Skeletal muscle cell (primary cell): ENCODE measurements around the gene IL17RD.
A peak's percentile ranks its signal among the peaks of the same experiment; 100 is the strongest.

Source experiments
- DNase-seq: peaks from one replicate; pipeline ENCODE4 v3.0.0-alpha.2; 2010; ENCODE audit warnings: low read depth
- H3K4me3 ChIP-seq: 2 replicates; pipeline ENCODE4 v1.5.1; 2011; ENCODE audit warnings: low read depth, mild to moderate bottlenecking, control low read depth, low read length, moderate library complexity

Gene IL17RD

DNA sequence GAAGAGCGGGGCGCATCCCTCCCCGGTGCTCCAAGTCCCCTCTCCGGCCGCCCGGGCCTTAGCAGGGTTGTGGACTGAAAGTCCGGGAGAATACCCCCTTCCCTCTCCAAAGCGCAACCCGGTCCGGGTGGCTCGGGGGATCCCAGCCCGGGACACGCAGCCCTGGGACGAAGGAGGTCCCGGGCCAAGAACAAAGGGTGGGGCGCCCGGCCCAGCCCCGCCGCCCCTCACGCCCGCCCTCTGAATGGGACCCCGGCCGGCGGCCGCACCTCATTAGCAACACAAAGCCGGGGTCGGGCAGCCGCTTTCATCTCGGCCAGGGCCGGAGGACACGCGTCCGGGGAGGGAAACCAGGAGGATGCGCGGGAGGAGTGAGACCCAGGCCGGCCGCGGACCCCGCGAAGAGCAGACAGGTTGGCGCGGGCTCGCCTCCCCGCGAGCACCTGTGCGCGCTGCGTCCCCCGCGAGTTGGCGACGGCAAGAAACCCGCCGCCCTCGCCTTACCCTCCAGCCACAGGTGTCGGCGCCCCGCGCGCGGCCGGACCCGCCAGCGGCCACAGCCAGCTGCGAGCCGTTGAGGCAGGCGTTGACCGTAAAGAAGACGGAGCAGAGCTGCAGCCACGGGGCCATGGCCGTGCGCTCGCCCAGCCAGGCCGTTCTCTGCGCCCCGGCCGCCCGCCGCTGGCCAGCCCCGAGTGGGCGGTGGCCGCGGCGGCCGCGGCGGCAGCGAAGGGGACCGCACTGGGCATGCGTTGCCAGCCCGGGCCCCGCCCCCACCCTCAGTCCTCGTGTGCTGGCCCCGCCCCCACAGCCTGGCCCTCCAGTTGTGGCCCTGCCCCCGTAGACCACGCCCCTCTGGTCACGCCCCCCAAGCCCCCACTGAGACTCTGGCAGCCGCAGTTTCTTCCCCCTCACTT is at the start of gene IL17RD:
Gene IL17RD, minus strand, starts transcription at position 697 of the 917 bp plus-strand sequence. Its CDS starts 67 bp downstream, at position 630.
- peak; percentile 31 for DNase-seq
- H3K4me3 ChIP-seq: peak within 1 kb of the TSS; percentile 65

DNA sequence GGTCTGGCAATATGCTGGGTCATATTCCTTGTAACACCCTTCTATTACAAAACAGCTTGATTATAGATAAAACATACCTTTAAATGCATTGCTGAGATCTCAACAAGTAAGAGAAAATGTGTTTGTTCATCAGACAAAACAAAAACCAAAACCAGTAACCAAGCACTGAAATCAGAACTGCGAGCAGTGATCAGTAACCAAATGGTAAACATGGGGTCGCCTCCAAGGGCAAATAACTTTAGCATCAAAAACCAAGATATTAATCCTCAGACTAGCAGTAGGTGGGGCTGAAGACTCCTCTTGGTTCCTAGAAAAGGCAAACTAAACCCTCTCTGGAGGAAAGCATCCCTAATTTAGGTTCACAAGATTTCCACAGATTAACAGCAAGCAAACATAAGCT is 41.3 kb upstream of the IL17RD start:
- DNase-seq: no peak
- no peak overlapping the region for H3K4me3 ChIP-seq

DNA sequence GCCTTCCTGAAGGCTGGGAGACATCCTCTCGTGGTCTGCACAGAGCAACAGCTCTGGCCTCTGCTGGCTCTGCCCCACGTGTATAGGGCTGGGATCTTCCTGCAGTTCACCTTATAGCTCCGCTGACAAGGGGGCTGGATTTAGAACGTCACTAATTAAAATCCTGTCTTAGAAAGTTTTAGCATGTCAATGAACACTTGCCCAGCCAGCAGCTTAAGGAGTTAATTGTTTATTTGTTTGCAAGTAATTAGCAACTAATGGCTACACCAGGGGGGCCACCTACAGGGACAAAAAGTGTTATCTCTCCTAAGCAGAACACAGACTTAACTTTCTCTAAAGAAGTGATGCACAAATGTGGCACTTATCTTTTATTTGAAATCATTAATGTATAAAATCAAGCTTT is 34.7 kb upstream of the IL17RD start, which contains the start of gene HESX1:
Gene HESX1, minus strand, starts transcription at position 84 of the 403 bp plus-strand sequence. Its CDS starts 60 bp downstream, at position 24.
- no peak within 1 kb of the TSS for H3K4me3 ChIP-seq
- no peak for DNase-seq

DNA sequence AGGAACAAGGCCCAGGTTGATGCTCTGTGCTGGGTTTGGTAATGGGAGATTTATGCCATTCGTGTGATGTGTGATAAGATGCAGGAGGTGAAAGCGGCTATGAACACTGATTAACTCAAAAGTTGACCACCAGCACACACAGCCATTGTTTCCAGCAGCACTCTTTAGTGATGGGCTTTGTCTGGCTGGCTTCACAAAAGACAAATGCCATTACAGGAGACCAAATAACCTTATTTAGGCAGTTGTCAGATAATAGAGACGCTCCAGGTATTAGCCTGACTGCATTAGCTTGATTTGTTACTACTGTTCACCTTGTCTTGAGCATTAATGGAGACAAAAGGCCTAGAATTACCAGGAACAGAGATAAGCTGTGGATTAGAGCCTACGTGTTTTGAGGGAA is 29.5 kb upstream of the IL17RD start:
- no peak overlapping the region for H3K4me3 ChIP-seq
- no peak for DNase-seq

DNA sequence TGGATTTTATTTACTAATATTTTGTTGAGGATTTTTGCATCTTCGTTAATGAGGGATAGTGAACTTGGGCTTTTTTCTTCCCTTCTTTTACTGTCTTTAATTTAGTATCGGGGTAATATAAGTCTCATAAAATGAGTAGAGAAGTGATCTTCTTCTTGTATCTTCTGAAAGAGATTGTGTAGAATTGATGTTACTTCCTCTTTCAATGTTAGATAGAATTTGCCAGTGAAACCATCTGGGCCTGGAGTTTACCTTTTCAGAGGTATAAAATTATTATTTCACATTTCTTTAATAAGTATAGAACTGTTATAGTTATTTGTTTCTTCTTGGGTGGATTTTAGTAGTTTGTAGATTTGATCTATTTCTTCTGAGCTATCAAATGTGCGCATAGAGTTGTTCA is 26.9 kb upstream of the IL17RD start:
- DNase-seq: no peak
- H3K4me3 ChIP-seq: no peak overlapping the region

DNA sequence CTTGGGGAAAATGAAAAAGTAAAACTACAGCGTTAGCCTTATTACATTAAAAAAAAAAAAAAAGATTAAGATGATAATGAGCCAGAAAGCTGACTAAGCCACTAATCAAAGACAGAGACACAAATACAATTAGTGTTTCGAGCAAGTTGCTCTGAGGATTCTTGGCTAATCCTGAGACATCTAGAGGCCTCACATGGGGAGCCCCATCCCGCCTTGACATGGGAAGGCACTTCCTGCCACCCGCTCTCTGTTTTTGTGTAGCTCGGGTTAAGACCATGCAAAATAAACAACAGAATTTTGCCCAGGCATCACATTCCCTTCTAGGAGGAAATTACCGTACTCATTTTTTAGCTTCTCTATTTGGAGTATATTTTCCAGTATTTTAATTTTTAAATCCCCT is 19.4 kb upstream of the IL17RD start:
- no peak overlapping the region for H3K4me3 ChIP-seq
- DNase-seq: no peak

DNA sequence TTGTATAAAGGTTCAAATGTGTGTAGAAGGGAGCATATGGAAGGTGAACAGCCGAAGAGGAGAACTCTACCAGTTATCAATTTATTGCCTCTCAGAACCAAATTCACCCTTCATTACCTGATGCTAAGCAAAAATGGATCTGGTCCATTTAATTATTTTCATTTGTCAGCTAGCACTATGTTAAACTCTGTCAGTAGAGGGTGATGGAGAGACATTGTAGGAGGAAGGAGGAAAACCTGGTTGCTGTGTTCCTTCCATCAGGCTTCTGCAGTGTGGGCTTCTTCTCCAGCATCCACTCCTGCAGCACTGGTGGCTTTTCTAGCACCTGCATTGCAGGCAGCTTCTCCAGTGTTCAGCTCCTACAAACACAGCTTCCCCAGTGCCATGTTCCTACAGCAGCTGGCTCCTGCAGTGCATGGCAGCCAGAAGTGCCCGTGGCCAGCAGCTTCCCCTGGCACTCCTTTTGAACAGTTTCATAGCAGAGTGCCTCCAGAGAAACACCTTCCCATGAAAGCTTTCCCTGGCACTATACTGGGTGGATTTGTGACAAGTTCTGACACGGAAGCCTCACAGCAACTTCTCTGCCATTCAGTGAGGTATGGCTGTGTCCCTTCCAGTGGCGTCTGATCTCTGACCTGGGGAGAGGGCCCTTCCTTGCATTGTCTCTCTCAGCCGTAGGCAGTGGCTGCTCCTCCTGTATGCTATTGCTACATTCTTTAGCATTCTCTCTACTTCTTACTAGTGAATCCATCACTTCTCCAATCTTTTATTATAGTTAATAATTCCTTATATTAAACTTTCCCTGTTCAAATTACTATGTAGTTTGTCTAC is 14.6 kb upstream of the IL17RD start:
- no peak for DNase-seq
- H3K4me3 ChIP-seq: no peak overlapping the region

DNA sequence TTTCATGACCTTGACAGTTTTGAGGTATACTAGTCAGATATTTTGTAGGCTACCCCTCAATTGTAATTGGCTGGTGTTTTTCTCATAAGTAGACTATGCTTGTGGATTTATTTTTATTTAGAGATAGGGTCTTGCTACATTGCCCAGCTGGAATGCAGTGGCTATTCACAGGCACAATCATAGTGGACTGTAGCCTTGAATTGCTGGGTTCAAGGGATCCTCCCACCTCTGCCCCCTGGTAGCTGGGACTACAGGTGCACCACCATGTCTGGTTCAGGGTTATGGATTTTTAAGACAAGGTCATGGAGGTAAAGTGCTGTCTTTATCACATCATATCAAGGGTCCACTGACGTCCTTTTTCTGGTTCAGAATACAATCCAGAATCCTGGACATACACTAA is 10.9 kb upstream of the IL17RD start:
- H3K4me3 ChIP-seq: no peak overlapping the region
- no peak for DNase-seq

DNA sequence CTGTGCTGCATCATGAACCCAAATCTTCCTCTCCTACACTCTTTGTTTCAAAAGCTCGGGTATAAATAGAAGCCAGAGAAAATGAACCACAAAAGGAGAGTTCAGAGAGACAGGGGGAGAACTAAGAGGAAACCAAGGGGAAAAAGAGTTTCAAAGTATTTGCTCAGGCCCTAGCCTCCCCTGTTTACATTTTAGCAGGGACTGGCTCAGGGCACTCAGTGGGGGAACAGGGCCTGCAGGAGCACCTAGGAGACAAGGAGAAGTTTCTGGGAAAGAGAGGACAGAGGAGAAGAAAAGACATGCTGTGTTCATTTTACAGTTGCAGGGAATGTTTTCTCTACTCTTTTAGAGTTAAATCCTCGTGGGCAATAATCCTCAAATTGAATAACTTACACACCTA is 8.5 kb upstream of the IL17RD start:
- H3K4me3 ChIP-seq: no peak overlapping the region
- DNase-seq: no peak

DNA sequence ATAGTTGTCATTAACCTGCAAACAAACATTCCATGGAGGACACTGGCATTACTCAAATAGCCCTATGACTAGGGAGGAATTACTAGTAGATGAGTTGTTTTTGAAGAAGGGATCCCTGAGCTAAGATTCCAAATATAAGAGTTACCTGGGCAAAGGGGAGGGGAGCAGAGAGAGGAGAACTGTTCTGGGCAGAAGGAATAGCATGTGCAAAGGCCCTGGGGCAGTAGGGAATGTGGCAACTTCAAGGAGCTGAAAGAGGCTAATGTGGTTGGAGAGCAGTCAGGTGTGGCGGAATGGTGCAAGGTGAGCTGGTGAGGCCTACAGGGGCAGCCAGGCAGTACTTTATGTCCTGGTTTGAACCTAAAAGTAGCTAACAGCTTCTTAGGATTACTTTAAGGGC is 5.8 kb upstream of the IL17RD start:
- no peak for DNase-seq
- no peak overlapping the region for H3K4me3 ChIP-seq

DNA sequence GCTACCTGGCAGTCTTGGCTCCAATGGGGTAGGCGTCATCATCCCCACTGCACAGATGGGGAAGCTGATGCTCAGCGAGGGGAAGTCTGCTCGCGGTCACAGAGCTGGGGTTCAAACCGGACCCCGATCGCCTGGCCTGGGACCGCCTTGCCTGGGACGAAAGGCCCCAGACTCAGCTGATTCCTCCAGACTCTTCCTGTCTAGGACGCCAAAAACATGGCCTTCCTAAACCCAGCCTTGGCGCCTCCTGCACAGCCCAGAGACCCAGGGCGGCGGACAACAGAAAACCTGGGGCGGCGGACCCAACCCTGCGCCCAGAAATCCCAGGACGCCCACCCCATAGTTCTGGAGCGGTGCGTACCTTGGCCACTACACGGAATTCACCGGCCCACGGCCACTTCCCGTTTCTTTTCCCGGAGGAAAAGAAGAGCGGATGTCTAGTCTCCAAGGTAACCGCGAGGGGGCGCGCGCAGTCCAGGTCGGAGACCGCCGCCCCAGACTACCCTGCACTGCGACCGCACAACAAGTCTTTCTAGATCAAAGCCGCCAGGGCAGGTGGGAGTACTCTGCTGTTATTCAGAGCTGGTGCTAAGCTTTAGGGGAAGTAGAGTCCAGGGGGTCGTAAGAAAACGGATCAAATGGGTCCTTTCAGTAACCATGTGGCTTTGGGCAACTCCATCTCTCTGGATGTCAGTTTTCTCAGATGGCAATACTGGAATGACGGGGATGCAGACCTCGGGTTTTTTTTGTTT is 4.9 kb upstream of the IL17RD start:
- no peak for DNase-seq
- peak overlapping the region; percentile 53 for H3K4me3 ChIP-seq

DNA sequence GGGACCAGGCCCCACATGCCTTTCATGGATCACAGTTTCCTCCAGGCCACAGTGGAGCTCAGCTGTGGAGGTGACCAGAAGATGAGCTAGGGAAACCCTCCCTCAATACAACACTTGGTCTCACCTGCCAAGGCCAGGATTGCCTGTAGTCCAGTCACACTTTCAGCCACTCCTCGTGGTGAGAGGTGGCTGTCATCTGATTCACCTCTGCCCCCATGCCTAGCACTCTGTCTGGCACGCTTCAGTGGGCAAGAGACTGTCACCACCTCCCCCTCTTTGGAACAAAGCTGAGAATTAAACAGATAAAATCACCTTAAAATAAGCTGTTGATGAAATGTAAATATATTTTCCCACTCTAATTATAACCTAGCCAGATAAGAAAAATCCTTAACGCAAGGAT is 4.0 kb upstream of the IL17RD start:
- no peak overlapping the region for H3K4me3 ChIP-seq
- no peak for DNase-seq

DNA sequence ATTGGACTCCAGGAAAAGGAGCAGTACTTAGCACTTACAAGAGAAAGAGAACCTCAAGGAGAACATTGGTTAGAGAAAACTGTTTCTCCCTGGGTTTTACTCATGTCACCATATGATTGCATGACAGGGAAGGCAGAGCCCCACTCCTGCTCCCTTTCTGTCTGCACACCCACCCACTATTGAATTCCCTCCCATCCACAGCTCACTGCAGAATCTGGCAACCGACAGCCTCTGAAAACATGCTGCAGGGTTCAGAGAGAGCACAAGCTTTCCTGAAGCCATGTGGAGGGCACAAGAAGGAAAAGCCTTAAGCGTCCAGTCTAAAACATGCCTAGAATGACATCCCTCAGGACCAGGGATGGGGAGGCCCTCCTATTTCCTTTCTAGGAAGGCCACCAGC is 3.0 kb upstream of the IL17RD start:
- no peak for DNase-seq
- H3K4me3 ChIP-seq: no peak overlapping the region

DNA sequence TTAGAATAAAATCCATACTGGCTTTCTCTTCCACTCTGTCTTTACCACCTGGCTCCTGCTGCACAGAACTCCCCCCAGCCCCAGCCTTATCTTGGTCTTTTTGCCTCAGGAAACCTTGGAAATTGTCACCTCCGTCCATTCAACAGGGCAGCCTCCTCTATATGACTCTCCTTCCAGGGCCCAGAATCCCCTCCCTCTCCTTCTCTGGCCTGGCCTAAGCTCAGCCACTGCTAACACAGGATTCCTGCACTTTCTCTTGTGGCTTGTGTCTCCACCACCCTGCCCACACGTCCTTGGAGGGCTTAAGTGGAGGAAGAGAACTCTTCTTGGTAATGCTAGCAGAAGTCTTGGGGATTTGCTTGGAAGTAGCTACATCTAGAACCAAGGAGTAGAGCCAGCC is 1.5 kb upstream of the IL17RD start:
- no peak for DNase-seq
- no peak overlapping the region for H3K4me3 ChIP-seq

DNA sequence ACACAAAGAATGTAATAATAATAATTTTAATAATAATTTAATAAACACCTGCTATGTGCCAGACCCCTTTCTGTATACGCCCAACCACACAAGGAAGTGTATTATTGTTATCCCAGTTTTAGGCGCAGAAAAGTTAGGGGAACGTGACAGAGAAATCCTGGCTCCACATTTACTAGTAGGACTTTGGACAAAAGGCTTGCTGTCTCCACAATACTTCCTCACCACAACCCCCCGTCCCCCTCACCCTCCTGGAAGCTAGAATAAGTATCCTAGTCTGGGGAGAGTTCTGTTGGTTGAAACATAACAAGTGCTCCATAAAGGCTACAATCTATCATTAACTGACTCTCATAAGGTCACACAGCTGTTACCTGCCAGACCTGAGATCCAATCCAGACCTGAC is 488 bp upstream of the IL17RD start:
- no peak for DNase-seq
- H3K4me3 ChIP-seq: peak overlapping the region; percentile 10

DNA sequence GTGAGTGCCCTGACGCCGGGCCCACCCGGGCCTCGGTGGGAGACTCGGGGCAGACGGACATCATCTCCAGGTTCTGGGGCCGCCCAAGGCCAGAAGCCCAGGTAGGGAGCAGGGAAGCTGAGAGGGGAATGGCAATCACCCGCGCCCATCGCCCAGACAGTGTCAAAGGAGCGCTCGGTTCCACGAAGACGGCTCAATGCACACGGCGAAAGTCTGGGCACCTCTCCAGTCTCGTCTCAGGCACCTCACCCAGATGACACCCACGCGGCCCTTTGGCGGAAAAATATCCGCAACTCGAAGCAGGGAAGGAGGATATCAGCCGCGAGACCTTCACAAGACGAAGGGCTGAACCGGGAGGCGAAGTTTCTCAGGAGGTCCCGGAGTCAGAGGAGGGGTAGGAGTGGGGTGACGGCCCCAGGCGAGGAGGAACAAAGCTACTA is 916 bp downstream of the IL17RD start:
- peak overlapping the region; percentile 65 for H3K4me3 ChIP-seq

DNA sequence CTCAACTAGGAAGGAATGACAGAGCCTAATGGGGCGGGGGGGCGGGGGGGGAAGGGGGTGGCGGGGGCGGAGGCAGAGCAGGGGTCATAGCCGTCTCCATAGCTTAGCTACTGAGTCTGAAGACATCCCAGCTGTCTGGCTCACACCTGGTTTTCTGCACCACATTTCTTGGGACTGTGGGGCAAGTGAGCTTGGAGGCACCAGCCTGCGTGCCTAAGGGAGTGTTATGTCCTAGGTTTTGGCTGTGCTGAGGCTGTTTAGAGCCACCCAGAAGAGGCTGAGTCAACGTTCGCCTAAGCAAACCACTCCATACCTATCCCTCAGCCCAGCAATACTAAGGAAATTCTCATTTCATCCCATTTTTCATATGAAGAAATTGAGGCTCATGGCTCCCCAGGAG is 1.4 kb downstream of the IL17RD start:
- DNase-seq: no peak
- peak overlapping the region; percentile 65 for H3K4me3 ChIP-seq

More for the DNA sequence above, 916 bp downstream of the IL17RD start:
- no peak for DNase-seq

DNA sequence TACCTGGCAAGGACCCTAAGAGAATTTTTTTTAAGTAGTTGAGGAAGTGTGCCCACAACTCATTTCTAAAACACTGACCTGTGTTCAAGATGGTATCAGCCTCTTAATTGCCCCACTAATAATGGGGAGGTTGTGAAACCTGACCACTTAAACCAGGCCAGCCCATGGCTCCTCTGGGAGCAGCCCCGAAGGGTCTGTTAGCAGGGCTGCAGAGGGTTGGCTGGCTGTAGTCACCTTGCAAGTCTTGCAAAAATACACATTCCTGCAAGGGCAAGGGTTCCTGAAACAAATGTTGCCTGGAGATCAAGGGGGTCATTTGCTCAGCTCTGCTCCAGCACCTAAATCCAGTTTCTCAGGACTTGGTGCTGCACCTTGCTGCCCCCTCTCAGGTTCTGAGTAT is 3.2 kb downstream of the IL17RD start:
- no peak overlapping the region for H3K4me3 ChIP-seq
- no peak for DNase-seq

DNA sequence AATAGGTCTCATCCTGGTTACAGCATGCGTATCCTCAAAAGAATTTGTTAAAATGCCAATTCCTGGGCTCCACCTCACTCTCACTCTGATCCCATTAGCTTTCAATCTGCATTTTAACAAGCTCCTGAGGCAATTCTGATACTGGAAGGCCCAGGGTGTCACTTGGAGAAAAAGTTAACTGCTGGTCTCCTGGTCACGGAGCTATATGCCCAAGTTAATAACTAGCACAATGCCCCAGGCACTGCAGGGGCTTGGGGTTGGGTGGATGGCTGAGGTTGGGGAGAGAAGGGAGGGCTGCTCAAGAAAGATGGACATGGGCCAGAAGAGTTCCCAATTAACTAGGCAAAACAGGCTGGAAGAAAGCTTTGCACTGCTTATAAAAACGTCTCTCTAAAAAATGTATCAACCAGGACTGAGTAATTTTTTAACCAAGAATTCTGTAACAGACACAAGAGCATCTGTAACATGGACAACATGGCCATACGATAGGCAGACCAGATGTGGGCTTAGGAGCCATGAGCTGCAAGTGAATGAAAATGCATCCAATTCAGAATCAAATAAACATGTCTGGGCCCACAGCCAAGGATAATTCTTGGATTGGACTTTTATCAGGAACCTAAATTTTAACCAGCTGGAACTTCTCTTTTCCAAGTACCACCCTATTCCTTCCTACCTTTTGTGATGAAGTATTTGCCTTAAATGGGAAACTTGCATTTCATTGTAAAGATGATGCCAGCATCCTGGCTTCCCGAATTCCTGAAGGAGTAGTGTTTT is 4.2 kb downstream of the IL17RD start:
- no peak overlapping the region for H3K4me3 ChIP-seq
- DNase-seq: no peak
